PFSK-1 (cell line): ENCODE data around the gene EXOC1.

Experiments used
- POLR2AphosphoS5 ChIP-seq: IDR thresholded peaks from 2 replicates; pipeline ENCODE4 v1.6.1; 2012; ENCODE audit warnings: low read depth, mild to moderate bottlenecking, control low read depth, low read length, moderate library complexity
- TAF1 ChIP-seq: IDR thresholded peaks from 2 replicates; pipeline ENCODE4 v1.6.1; 2012; ENCODE audit warnings: low read length, control low read depth, borderline replicate concordance; ENCODE audit not compliant: insufficient read depth

- no peak for TF ChIP-seq POLR2AphosphoS5
- TF ChIP-seq TAF1: no peak
Observed at GRCh38 chr4:55947254-55947882, 93.9 kb downstream of the EXOC1 start.
